GM21381 (cell line): Measurements from ENCODE around the gene GPR156.
"Not testable (repeated sequence)": the region's sequence is repeated elsewhere in the genome, so short reads cannot be mapped to it uniquely, and the experiment has no call there.

Experiments
- ATAC-seq: cut with Tn5 transposase; IDR thresholded peaks from one replicate; pipeline ENCODE4 v1.9.1; 2021; ENCODE audit warnings: mild to moderate bottlenecking, moderate library complexity; ENCODE audit not compliant: unreplicated experiment

Gene GPR156

GRCh38 chr3:120163816-120164215 is 121.2 kb downstream of the GPR156 start:
- no peak for ATAC-seq

DNA sequence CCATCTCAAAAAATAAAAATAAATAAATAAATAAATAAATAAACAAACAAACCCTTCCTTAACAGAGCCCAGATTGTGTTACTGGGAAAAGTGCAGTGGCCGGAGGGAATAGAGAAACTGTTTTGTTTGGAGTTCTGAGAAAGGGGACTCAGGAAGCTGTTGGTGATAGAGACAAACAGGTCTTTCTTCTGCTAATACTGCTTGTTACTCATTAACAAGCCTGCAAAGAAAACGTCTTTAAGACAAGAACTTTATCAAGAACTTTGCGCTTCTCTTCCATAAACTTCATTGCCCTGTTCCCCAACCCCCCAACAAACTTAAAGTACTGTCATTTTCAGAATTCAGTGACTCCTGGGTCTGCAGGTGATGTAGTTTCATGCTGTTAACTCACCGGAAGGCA is 122.0 kb downstream of the GPR156 start:
- no peak for ATAC-seq

GRCh38 chr3:120162400-120162799 is 122.6 kb downstream of the GPR156 start:
- no peak for ATAC-seq

DNA sequence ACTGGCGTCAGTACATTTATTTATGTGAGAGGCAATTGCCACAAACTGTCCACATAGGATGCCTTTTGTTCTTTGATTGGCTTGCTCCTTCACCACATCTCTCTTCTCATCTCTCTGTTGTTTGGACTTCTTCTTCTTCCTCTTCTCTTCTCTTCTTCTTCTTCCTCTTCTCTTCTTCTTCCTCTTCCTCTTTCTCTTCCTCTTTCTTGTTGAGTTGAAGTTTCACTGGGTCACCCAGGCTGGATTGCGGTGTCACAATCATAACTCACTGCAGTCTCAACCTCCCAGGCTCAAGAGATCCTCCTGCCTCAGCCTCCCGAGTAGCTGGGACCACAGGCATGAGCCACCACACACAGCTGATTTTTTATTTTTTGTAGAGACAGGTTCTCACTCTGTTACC is 123.1 kb downstream of the GPR156 start:
- no peak for ATAC-seq

DNA sequence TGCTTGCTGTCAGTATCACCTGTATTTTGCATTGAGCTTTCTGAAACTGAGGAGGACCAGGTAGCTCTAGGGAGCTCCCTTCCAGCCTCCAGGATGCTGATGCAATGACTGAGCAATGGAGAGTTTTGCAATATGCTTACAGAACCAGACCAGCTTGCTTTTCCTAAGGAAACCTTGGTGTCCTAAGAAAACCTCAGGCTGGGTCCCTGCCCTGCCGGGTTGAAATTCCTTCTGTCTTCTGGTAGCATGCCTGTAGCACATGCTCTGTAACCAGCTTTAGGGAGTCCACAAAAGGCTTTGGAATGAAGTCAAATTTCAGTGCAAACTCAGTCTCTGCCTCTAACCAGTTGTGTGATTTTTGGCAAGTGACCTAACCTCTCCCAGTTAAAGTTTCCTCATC is 125.0 kb downstream of the GPR156 start:
- no peak for ATAC-seq

- no peak for ATAC-seq
Measured at GRCh38 chr3:120157681-120158080, 127.3 kb downstream of the GPR156 start.

GRCh38 chr3:120157113-120157512 is 127.9 kb downstream of the GPR156 start:
- ATAC-seq: no peak

DNA sequence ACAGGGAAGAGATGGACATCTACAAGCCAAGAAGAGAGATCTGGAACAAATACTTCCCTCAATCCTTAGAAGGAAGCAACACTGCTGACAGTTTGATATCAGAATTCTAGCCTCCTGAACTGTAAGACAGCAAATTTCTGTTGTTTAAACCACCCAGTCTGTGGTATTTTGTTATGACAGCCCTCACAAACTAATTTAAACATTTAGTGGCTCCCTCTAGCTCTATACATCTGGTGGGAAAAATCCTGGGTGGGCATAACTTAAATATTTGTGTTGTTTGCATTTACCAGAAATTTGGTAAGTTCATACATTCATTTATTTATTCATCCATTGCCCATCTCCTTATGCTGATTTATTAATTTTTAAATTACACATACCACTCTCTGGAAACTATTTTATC is 128.3 kb downstream of the GPR156 start:
- no peak for ATAC-seq

GRCh38 chr3:120155694-120156093 is 129.3 kb downstream of the GPR156 start:
- ATAC-seq: not testable (repeated sequence)

- no peak for ATAC-seq
Measured at GRCh38 chr3:120155108-120155507, 129.9 kb downstream of the GPR156 start.

DNA sequence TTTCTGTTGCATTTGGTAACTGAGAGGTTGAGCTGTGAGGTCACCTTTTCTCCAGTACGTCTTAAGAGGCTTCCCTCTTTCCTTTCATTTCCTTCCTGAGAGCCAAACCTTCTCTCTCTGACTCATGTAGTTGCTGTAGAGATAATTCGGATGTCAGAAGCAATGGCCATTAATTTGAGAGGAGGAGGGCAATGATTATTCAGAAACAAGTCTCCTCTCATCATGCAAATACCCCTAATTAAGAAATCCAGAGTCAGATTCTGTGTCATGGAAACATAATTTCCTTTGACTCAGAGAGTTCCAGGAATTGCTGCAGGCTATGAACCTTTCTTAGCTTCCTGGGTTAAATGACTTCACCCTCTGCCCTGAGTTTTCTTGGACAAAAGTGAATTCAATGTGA is 131.7 kb downstream of the GPR156 start:
- no peak for ATAC-seq

GRCh38 chr3:120151791-120152190 is 133.2 kb downstream of the GPR156 start:
- no peak for ATAC-seq

- no peak for ATAC-seq
Measured at GRCh38 chr3:120148187-120148949, 136.7 kb downstream of the GPR156 start.

DNA sequence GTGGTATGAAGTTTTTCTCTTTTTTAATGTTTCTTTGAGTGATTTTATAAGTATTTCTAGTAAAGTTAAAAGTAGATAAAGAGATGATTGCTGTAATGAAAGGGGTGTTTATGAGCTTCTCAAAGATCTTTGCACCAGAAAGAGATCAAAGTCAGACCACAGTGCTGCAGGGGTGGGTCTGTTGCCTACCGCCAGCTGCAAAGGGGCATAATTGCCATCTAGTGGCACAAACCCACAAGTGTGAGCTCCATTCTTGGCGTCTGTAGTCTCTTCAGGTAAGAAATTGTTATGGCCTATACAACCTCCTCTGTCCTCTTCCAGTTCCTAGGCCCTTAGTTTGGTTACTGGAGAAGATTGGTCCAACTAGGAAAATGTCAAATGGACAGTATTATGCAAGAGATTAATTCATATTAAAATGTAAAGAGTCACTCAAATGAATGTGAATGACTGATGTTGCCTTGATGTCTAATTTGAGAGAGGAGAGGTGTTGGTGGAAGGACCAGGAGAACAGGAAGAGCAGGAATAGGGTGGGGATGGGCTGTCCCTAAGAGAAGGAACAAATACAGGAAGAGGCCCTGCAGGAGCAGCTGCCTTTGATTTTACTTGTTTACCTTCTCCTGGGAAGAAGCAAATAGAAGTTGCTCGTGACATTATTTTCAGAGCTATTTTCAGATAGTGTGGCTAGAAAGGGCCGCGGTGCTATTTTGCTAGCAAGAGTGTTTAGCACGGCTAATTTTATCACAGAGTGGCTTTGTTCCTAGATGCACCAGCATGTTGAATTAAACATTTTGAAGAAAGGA is 137.8 kb downstream of the GPR156 start:
- ATAC-seq: no peak

DNA sequence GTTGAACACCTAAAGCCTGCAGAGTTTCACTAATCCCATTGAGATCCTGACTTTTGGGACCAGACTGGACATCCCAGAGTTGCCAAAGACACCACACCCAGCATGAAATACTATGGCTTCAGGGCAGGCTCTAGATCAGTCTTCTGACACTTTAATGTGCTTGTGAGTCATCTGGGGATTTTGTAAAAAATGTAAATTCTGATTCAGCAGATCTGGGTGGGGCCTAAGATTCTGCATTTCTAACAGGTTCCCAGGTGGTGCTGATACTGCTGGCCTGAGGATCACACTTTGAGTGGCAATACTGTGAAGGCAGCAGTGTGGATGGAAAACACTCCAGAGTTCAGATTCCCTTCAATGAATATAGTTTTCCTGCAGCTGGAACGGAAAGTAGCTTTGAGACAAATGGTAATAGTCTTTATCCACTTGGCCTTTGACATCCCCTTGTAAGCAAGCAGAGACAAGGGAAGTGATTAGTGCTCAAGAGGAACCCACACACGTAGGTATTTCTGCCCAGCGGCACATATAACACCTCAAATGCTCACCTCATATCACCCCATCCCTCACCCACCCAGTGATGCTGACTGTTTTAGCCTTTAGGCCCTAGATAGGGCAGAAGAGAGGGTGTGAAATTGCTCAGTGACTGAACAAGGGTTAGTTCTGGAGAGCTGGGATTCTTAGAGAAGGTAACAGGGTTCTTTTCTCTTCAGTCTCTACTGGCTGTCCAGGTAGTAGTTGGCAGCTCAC is 139.3 kb downstream of the GPR156 start:
- peak; percentile 53 for ATAC-seq

- ATAC-seq: no peak
Measured at GRCh38 chr3:120144267-120144666, 140.8 kb downstream of the GPR156 start.

DNA sequence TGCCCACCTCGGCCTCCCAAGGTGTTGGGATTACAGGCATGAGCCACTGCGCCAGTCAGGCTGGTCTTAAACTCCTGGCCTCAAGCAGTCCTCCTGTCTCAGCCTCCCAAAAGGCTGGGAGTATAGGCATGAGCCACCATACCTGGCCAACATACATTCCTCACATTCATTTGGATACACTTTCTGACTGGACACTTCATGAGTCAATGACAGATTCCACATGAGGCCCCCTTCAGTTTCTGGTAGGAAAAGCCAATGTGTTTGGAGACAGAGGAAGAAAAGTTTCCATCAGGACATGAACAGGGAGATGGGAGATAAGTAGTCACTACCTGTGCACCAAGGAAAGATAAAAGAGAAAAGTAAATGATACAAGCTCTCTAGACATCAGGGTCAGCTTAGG is 141.3 kb downstream of the GPR156 start:
- no peak for ATAC-seq

GRCh38 chr3:120142236-120142635 is 142.8 kb downstream of the GPR156 start:
- no peak for ATAC-seq

DNA sequence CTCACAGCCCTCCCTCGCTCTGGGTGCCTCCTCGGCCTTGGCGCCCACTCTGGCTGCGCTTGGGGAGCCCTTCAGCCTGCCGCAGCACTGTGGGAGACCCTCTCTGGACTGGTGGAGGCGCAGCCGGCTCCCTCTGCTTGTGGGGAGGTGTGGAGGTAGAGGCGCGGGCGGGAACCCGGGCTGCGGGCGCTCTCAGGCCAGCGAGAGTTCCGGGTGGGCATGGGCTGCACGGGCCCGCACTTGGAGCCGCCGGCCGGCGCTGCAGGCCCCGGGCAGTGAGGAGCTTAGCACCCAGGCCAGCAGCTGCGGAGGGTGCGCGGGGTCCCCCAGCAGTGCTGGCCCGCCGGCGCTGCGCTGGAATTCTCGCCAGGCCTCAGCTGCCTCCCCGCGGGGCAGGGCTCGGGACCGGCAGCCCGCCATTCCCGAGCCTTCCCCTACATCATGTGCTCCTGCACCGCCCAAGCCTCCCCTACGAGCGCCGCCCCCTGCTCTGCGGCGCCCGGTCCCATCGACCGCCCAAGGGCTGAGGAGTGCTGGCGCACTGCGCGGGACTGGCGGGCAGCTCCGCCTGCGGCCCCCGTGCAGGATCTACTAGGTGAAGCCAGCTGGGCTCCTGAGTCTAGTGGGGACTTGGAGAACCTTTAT is 144.8 kb downstream of the GPR156 start:
- no peak for ATAC-seq

DNA sequence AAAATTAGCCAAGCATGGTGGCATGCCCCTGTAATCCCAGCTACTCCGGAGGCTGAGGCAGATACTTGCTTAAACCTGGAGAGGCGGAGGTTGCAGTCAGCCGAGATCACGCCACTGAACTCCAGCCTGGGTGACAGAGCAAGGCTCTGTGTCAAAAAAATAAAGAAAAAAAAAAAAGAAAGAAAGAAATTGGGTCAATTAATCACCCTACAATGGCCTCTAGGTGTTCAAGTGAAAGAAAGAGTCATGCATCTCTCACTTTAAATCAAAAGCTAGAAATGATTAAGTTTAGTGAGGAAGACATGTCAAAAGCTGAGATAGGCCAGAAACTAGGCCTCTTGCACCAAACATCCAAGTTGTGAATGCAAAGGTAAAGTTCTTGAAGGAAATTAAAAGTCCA is 145.9 kb downstream of the GPR156 start:
- no peak for ATAC-seq

DNA sequence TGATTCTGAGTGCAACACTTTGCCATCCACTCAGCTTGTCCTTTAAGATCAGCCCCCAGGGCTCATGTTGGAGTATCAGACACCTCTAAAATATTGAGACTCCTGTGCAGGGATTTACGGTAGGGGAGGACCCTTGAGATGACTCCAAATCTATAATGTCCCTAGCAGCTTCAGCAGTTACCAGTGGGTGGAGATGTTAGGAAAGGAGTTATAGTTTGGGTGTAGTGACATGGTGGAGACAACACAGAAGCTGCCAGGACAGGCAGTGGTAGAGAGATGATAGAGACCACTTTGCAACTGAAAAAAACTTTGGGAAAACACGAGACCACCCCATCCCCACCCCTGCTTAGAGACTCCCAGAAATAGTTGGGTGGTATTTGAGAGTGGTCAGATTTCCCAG is 147.5 kb downstream of the GPR156 start:
- ATAC-seq: no peak
